Kidney epithelial cell (primary cell): ENCODE measurements around the gene ATAD5. TPM values are rescaled to one million over a fixed set of nuclear protein-coding genes. Genes with fewer than 3 reads are reported as not detected.
A peak's percentile ranks its signal among the peaks of the same experiment; 100 is the strongest.

ENCODE experiments used
- DNase-seq: peaks from one replicate; pipeline ENCODE4 v3.0.0-alpha.2; 2010; ENCODE audit warnings: low read depth
- H3K27me3 ChIP-seq: 2 replicates; pipeline ENCODE4 v1.6.0; 2011; ENCODE audit warnings: low read length; ENCODE audit not compliant: control insufficient read depth, insufficient read depth
- H3K36me3 ChIP-seq: 2 replicates; pipeline ENCODE4 v1.5.1; 2011; ENCODE audit warnings: low read length; ENCODE audit not compliant: control insufficient read depth, insufficient read depth
- H3K4me3 ChIP-seq: 2 replicates; pipeline ENCODE4 v1.5.1; 2011; ENCODE audit warnings: low read depth, mild to moderate bottlenecking, control low read depth, low read length
- CTCF ChIP-seq: IDR thresholded peaks from 2 replicates; pipeline ENCODE4 v1.5.1; 2011; ENCODE audit warnings: mild to moderate bottlenecking, moderate library complexity, low read length, control low read depth, inconsistent platforms; ENCODE audit not compliant: insufficient read depth, poor library complexity, severe bottlenecking
- total RNA-seq: library from RNA; depleted of rRNA; stranded (reverse); fragments of >200 nt; gene quantifications from 2 replicates; pipeline ENCODE4 v1.2.3, GENCODE V29; 2015

ATAD5 gene
- total RNA-seq, result 2.8 and 3.8 TPM in 2 replicates

- no peak for TF ChIP-seq CTCF
- peak; percentile 79 for DNase-seq
- H3K4me3 ChIP-seq, result peak within 1 kb of the TSS; percentile 57
- no peaks in the 10 kb centered on the region for H3K36me3 ChIP-seq
- no peaks in the 10 kb centered on the region for H3K27me3 ChIP-seq
These were observed at the start of gene ATAD5 for GRCh38 chr17:30831663-30832437. ATAD5 (plus strand) TSS chr17:30831966; CDS start chr17:30832348, 382 bp downstream.

GRCh38 chr17:30782206-30782605 lies 49.6 kb upstream of the ATAD5 start:
- H3K4me3 ChIP-seq, result no peak overlapping the region
- no peaks in the 10 kb centered on the region for H3K27me3 ChIP-seq
- TF ChIP-seq CTCF, result no peak
- DNase-seq, result no peak
- H3K36me3 ChIP-seq, result no peaks in the 10 kb centered on the region

- no peak for TF ChIP-seq CTCF
- no peak for DNase-seq
- H3K36me3 ChIP-seq, result no peaks in the 10 kb centered on the region
- H3K27me3 ChIP-seq, result no peaks in the 10 kb centered on the region
- no peak overlapping the region for H3K4me3 ChIP-seq
These were observed 42.8 kb upstream of the ATAD5 start for GRCh38 chr17:30788918-30789317.

GRCh38 chr17:30790279-30790678 lies 41.5 kb upstream of the ATAD5 start:
- H3K36me3 ChIP-seq, result no peaks in the 10 kb centered on the region

GRCh38 chr17:30793282-30793977 lies 38.3 kb upstream of the ATAD5 start:
- no peak overlapping the region for H3K4me3 ChIP-seq
- no peaks in the 10 kb centered on the region for H3K27me3 ChIP-seq
- H3K36me3 ChIP-seq, result no peaks in the 10 kb centered on the region
- no peak for TF ChIP-seq CTCF
- no peak for DNase-seq

More at GRCh38 chr17:30790279-30790678, 41.5 kb upstream of the ATAD5 start:
- Histone ChIP-seq H3K4me3 (no peak overlapping the region), H3K27me3 (no peaks in the 10 kb centered on the region)
- no peak for TF ChIP-seq CTCF
- DNase-seq, result no peak
